HepG2 (cell line): ENCODE data around the gene EGFL8. TPM values are rescaled to one million over a fixed set of nuclear protein-coding genes. Genes with fewer than 3 reads are reported as not detected.

Experiments
- ARNT2 ChIP-seq: sonication (generic); formaldehyde crosslinking; IDR thresholded peaks from 2 replicates; pipeline ENCODE4 v1.8.0; 2022; ENCODE audit warnings: mild to moderate bottlenecking, low read depth, missing genetic modification reagents, moderate library complexity
- E2F1 ChIP-seq: sonication (generic); formaldehyde crosslinking; IDR thresholded peaks from 2 replicates; pipeline ENCODE4 v1.5.0; 2020; ENCODE audit warnings: missing genetic modification reagents
- HDAC1 ChIP-seq: sonication (generic); formaldehyde crosslinking; IDR thresholded peaks from 2 replicates; pipeline ENCODE4 v1.5.1; 2020; ENCODE audit warnings: mild to moderate bottlenecking, missing genetic modification reagents
- HOXA5 ChIP-seq: sonication (generic); formaldehyde crosslinking; IDR thresholded peaks from 2 replicates; pipeline ENCODE4 v1.4.0; 2020; ENCODE audit warnings: missing genetic modification reagents
- KDM2A ChIP-seq: sonication (generic); formaldehyde crosslinking; IDR thresholded peaks from 2 replicates; pipeline ENCODE4 v1.4.0; 2020; ENCODE audit warnings: low read depth, missing genetic modification reagents, borderline replicate concordance
- MIXL1 ChIP-seq: IDR thresholded peaks from 2 replicates; pipeline ENCODE4 v1.6.1; 2016
- MYC ChIP-seq: sonication (generic); formaldehyde crosslinking; IDR thresholded peaks from 2 replicates; pipeline ENCODE4 v1.9.0; 2021; ENCODE audit warnings: missing genetic modification reagents, borderline replicate concordance
- NFAT5 ChIP-seq: sonication (generic); formaldehyde crosslinking; IDR thresholded peaks from 2 replicates; pipeline ENCODE4 v1.4.0; 2020; ENCODE audit warnings: missing genetic modification reagents
- PAX8 ChIP-seq: sonication (generic); formaldehyde crosslinking; IDR thresholded peaks from 2 replicates; pipeline ENCODE4 v1.8.0; 2022; ENCODE audit warnings: mild to moderate bottlenecking, missing genetic modification reagents, borderline replicate concordance
- RNF2 ChIP-seq: fragments of 450-650 bp; conservative IDR thresholded peaks from 2 replicates; pipeline ENCODE4 v1.6.1; 2016; ENCODE audit warnings: low read depth
- SIN3A ChIP-seq: IDR thresholded peaks from 2 replicates; pipeline ENCODE4 v1.6.1; 2011; ENCODE audit warnings: low read depth, mild to moderate bottlenecking, control low read depth, low read length, borderline replicate concordance
- SP4 ChIP-seq: sonication (generic); formaldehyde crosslinking; IDR thresholded peaks from 2 replicates; pipeline ENCODE4 v1.8.1; 2023; ENCODE audit warnings: mild to moderate bottlenecking, missing genetic modification reagents
- TEAD3 ChIP-seq: optimal IDR thresholded peaks from 2 replicates; pipeline ENCODE3; 2016; ENCODE audit warnings: borderline replicate concordance
- ZFP1 ChIP-seq: IDR thresholded peaks from 2 replicates; pipeline ENCODE4 v1.6.1; 2016
- ZNF331 ChIP-seq: sonication (generic); formaldehyde crosslinking; IDR thresholded peaks from 2 replicates; pipeline ENCODE4 v1.4.0; 2020; ENCODE audit warnings: missing genetic modification reagents
- ZNF720 ChIP-seq: sonication (generic); formaldehyde crosslinking; IDR thresholded peaks from 2 replicates; pipeline ENCODE4 v1.4.0; 2020; ENCODE audit warnings: missing genetic modification reagents
- ZNF740 ChIP-seq: sonication (generic); formaldehyde crosslinking; IDR thresholded peaks from 2 replicates; pipeline ENCODE4 v1.4.0; 2020; ENCODE audit warnings: missing genetic modification reagents
- polyA plus RNA-seq, 8 experiments: library from polyadenylated mRNA; depleted of rRNA in 3 of 8; stranded (reverse) in 7 of 8; unstranded in 1 of 8; fragments of >200 nt; fragmentation: Illumina TruSeq in 4 of 8; extraction: Trizol in 4 of 8; gene quantifications; 2 replicates each; pipeline versions ENCODE4 v1.2.1 to v1.2.3, GENCODE V29; 2011 to 2016; ENCODE audit warnings: low read depth in 4 of 8, missing spikeins in 1 of 8, mixed read lengths in 1 of 8; ENCODE audit not compliant: insufficient read depth in 1 of 8
- total RNA-seq, 5 experiments: library from RNA; depleted of rRNA; stranded (reverse); fragments of >200 nt; fragmentation: Illumina TruSeq; extraction: Trizol; gene quantifications; 2 replicates each; pipeline ENCODE4 v1.2.3, GENCODE V29; 2016; ENCODE audit warnings: low read depth in 1 of 5
- TF ChIP-seq, protein P1 (sequence below): sonication (generic); formaldehyde crosslinking; IDR thresholded peaks from 2 replicates; pipeline ENCODE4 v1.5.0; 2020; ENCODE audit warnings: mild to moderate bottlenecking, missing genetic modification reagents
- TF ChIP-seq, protein P2 (sequence below): sonication (generic); formaldehyde crosslinking; IDR thresholded peaks from 2 replicates; pipeline ENCODE4 v1.8.0; 2022; ENCODE audit warnings: missing genetic modification reagents, mild to moderate bottlenecking, inconsistent platforms, borderline replicate concordance

Gene EGFL8
- total and polyA plus RNA-seq, 2 of the 13 experiments (the other 11 are each of a cell fraction or from before 2014, with no cell fraction given): 10.0 to 11.5 TPM

DNA sequence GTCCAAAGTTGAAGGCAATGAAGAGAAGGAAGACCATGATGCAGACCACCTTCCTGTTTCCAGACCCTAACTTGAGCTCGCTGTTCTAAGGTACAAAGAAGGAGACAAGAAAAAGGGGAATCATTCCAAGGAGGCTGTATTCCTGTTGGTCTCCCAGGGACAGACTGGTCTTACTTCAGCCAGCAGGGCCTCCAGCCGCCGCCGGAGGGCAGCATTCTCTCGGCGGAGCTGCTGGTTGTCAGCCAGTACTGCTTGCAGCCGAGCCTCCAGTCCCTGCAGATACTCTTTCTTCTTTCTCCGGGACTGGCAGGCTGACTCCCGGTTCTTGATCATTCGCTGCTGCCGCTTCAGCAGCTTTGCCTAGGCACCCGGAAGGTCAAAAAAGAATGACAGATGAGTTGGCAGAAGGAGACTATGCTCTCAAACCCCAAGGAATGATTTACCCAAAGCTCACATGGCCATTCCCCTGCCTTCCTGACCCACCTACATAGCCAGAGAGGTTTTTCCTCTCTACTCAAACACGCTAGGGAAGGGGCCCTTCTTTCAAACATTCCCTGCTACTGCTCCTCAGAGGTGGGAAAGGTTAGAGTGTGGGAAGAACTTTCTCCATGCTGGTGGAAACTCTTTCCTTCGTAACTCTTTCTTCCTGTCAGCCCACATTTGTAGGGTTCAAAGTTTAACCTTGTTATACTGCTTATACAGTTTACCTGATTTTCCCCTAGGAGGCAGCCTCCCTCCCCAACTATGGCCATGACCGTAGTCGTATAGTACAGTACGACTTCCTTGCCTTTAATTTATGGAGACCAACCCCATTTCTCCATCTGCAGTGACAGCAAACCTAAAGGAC, 45.4 kb upstream of the EGFL8 start (continued):
- TF ChIP-seq, protein P1, sequence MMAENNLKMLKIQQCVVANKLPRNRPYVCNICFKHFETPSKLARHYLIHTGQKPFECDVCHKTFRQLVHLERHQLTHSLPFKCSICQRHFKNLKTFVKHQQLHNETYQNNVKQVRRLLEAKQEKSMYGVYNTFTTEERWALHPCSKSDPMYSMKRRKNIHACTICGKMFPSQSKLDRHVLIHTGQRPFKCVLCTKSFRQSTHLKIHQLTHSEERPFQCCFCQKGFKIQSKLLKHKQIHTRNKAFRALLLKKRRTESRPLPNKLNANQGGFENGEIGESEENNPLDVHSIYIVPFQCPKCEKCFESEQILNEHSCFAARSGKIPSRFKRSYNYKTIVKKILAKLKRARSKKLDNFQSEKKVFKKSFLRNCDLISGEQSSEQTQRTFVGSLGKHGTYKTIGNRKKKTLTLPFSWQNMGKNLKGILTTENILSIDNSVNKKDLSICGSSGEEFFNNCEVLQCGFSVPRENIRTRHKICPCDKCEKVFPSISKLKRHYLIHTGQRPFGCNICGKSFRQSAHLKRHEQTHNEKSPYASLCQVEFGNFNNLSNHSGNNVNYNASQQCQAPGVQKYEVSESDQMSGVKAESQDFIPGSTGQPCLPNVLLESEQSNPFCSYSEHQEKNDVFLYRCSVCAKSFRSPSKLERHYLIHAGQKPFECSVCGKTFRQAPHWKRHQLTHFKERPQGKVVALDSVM (CRISPR knock-in tag): peak; percentile 15; the same call in 1 of the 2 replicates
- 0 out of 2 replicates have a peak, but pooled peaks have one; percentile 43 for TF ChIP-seq NFAT5 (CRISPR knock-in tag)
- peak; percentile 73; the same call in 1 of the 2 replicates for TF ChIP-seq SIN3A
- peak; percentile 82 for TF ChIP-seq ZNF331
- TF ChIP-seq SP4 (CRISPR knock-in tag): peak; percentile 53; the same call in 1 of the 2 replicates
- TF ChIP-seq PAX8 (CRISPR knock-in tag): peak; percentile 56; the same call in 1 of the 2 replicates
- 0 out of 2 replicates have a peak, but pooled peaks have one; percentile 48 for TF ChIP-seq ZNF740 (CRISPR knock-in tag)
- 0 out of 2 replicates have a peak, but pooled peaks have one; percentile 32 for TF ChIP-seq ZFP1 (CRISPR knock-in tag)
- peak; percentile 60; the same call in 1 of the 2 replicates for TF ChIP-seq E2F1 (CRISPR knock-in tag)
- TF ChIP-seq KDM2A (CRISPR knock-in tag): peak; percentile 85
- TF ChIP-seq MYC (CRISPR knock-in tag): peak; percentile 83
- TF ChIP-seq, protein P2, sequence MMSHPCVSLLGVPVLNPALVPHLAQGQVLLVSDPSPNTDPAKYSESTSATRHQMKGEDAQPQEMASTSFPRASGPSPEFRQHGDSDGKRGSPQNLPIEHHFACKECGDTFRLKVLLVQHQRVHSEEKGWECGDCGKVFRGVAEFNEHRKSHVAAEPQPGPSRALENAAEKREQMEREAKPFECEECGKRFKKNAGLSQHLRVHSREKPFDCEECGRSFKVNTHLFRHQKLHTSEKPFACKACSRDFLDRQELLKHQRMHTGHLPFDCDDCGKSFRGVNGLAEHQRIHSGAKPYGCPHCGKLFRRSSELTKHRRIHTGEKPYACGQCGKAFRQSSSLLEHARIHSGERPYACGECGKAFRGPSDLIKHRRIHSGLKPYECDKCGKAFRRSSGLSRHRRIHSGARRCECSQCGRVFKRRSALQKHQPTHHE (CRISPR knock-in tag): peak; percentile 62; the same call in 1 of the 2 replicates
- no peak for TF ChIP-seq RNF2
- TF ChIP-seq ARNT2 (CRISPR knock-in tag): no peak
- peak; percentile 93 for TF ChIP-seq HOXA5 (CRISPR knock-in tag)
- 0 out of 2 replicates have a peak, but pooled peaks have one; percentile 18 for TF ChIP-seq MIXL1 (CRISPR knock-in tag)
- TF ChIP-seq TEAD3: peak; percentile 55
- TF ChIP-seq HDAC1 (CRISPR knock-in tag): peak; percentile 58; the same call in 1 of the 2 replicates
- no peak for TF ChIP-seq ZNF720 (CRISPR knock-in tag)
